ENCODE results near the gene DNAJC16. TPM values are rescaled to one million over a fixed set of nuclear protein-coding genes. Genes with fewer than 3 reads are reported as not detected.

Gene DNAJC16
- total and polyA plus RNA-seq, 7 donors, result 1.2 to 20.5 (median 11.4) TPM

DNA sequence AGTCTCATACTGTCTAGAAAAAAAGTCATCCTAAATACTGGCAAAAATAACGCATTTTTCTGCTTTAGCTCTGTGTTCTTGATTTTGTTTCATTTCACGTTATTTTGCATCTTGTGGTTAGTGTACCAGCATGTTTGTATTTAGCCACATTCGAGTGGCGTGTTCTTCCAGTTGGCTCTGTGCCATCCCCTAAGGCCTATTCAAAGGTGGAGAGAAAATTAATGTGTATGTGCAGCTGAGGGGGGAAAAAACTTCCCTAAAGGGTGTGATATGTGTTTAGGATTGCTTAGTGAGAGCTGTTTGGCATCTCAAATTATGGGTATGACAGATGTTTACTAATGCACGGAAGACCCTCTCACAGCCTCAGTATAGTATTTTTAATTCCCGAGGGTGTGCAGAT is 12.1 kb downstream of the DNAJC16 start:
- no peak for DNase-seq
- no peak overlapping the region for H3K4me3 ChIP-seq
- H3K36me3 ChIP-seq, result peaks cover 11 to 86% (median 33%) of the 10 kb centered on the region in 4 donors
- intact Hi-C loops (cut with DNase I), result no loop called here
- TF ChIP-seq, protein P1, sequence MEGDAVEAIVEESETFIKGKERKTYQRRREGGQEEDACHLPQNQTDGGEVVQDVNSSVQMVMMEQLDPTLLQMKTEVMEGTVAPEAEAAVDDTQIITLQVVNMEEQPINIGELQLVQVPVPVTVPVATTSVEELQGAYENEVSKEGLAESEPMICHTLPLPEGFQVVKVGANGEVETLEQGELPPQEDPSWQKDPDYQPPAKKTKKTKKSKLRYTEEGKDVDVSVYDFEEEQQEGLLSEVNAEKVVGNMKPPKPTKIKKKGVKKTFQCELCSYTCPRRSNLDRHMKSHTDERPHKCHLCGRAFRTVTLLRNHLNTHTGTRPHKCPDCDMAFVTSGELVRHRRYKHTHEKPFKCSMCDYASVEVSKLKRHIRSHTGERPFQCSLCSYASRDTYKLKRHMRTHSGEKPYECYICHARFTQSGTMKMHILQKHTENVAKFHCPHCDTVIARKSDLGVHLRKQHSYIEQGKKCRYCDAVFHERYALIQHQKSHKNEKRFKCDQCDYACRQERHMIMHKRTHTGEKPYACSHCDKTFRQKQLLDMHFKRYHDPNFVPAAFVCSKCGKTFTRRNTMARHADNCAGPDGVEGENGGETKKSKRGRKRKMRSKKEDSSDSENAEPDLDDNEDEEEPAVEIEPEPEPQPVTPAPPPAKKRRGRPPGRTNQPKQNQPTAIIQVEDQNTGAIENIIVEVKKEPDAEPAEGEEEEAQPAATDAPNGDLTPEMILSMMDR (IDR thresholded peaks at IDR 0.05), result no peak
- no peak for TF ChIP-seq POLR2A (IDR thresholded peaks at IDR 0.05)
- no peaks in the 10 kb centered on the region for H3K27me3 ChIP-seq
- no peaks in the 10 kb centered on the region for H3K9me3 ChIP-seq
- 73 to 89% methylated on average over 6 of the region's 6 CpGs for WGBS, 2 donors
- H3K4me1 ChIP-seq, result no peaks in the 10 kb centered on the region
- no peak overlapping the region for H3K27ac ChIP-seq

DNA sequence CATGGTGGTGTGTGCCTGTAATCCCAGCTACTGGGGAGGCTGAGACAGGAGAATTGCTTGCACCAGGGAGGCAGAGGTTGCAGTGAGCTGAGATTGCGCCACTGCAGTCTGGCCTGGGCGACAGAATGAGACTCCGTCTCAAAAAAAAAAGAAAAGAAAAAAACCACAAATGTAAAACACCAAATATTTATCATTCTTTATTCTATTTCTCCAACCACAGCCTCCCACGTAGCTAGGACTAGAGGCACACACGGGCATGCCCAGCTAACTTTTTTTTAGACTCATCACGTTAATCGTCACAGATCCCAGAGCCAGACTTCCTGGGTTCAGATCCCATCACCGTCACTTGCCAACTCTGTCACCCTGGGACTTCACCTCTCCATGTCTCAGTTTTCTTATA is 13.5 kb downstream of the DNAJC16 start:
- Histone ChIP-seq H3K9me3 (no peaks in the 10 kb centered on the region), H3K27me3 (no peaks in the 10 kb centered on the region), H3K27ac (no peak overlapping the region), H3K4me3 (no peak overlapping the region), H3K36me3 (peaks cover 11 to 87% (median 34%) of the 10 kb centered on the region in 4 donors), H3K4me1 (no peaks in the 10 kb centered on the region)
- TF ChIP-seq, protein P1 (IDR thresholded peaks at IDR 0.05), result no peak
- no peak for TF ChIP-seq POLR2AphosphoS5 (IDR thresholded peaks at IDR 0.05)
- TF ChIP-seq EP300 (IDR thresholded peaks at IDR 0.05), result no peak
- TF ChIP-seq POLR2A (IDR thresholded peaks at IDR 0.05), result no peak
- WGBS, 2 donors, result 92 to 93% methylated on average over 8 of the region's 8 CpGs
- DNase-seq, result no peak
- intact Hi-C loops (cut with DNase I), result no loop called here

DNA sequence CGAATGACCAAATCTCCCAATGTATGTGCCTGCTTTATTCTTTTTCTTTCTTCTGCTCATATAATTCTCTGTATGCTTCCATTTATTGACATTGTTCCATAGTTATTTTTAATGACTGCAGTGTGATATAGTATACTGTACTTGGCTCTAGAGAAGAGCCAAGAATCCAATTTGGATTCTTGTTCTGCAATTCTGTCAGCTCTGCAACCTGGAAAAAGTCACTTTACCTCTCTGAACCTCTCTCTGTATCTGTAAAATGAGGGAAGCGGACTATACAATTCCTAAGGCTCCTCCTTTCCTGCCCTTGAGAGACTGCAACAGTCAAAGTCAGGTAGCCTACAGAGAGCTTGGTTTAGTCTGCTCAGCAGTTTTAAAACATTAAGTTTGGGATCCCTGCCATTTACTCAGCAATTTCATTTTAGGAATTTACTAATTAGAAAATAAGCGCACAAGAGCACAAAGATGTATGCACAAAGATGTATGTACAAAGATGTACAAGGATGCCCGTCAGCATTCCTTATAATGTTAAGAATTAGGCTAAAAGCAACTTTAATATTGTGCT is 14.7 kb downstream of the DNAJC16 start:
- peaks cover 11 to 89% (median 41%) of the 10 kb centered on the region in 4 donors for H3K36me3 ChIP-seq
- TF ChIP-seq POLR2AphosphoS5 (IDR thresholded peaks at IDR 0.05) (no peak), POLR2A (IDR thresholded peaks at IDR 0.05) (no peak), EP300 (IDR thresholded peaks at IDR 0.05) (no peak)
- TF ChIP-seq, protein P1 (IDR thresholded peaks at IDR 0.05), result no peak
- H3K4me3 ChIP-seq, result no peak overlapping the region
- H3K27ac ChIP-seq, result no peak overlapping the region
- 72 to 98% methylated on average over 4 of the region's 4 CpGs for WGBS, 2 donors
- intact Hi-C loops (cut with DNase I), result no loop called here
- H3K4me1 ChIP-seq, result no peaks in the 10 kb centered on the region
- no peak for DNase-seq
- no peaks in the 10 kb centered on the region for H3K27me3 ChIP-seq
- H3K9me3 ChIP-seq, result no peaks in the 10 kb centered on the region

DNA sequence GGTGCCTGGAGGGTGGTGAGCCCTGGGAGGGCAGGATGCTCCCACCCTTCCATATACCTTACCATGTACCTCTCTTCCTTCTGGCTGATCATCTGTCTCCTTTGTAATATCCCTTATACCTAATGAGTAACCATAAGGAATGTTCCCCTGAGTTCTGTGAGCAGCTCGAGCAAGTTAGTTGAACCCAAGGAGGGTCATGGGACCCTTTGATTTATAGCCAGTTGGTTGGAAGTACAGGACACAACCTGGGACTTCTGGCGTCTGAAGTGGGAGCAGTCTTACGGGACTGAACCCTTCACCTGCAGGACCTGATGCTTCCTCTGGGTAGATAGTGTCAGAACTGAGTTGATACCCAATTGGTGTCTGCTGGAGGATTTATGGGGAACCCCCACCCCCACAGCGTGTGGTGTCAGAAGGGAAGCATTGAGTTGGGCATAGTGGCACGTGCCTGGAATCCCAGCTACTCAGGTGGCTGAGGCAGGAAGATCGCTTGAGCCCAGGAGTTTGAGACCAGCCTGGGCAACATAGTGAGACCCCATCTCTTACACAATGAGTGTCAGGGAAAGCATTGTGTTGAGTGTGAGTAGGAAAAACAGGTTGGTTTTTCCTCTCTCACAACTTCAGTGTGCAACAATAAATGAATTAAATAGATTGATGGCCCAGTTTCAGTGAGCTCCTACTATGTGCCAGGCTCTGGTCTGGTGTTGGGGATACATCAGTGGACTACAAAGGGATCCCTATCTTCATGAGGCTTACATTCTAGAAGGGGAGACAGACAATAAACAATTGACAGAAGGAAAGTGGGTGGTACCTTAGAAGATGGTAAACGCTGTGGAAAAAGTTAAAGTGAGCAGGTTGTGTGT is 16.0 kb downstream of the DNAJC16 start:
- TF ChIP-seq EP300 (IDR thresholded peaks at IDR 0.05) (no peak), POLR2A (IDR thresholded peaks at IDR 0.05) (no peak), POLR2AphosphoS5 (IDR thresholded peaks at IDR 0.05) (no peak)
- TF ChIP-seq, protein P1 (IDR thresholded peaks at IDR 0.05), result no peak

More for the DNA sequence above, 16.0 kb downstream of the DNAJC16 start:
- H3K4me3 ChIP-seq, result no peak overlapping the region
- WGBS, 2 donors, result 82 to 95% methylated on average over 7 of the region's 7 CpGs
- peaks cover 12 to 89% (median 39%) of the 10 kb centered on the region in 4 donors for H3K36me3 ChIP-seq
- no peaks in the 10 kb centered on the region for H3K4me1 ChIP-seq
- H3K27me3 ChIP-seq, result no peaks in the 10 kb centered on the region
- intact Hi-C loops (cut with DNase I), result no loop called here
- no peaks in the 10 kb centered on the region for H3K9me3 ChIP-seq
- H3K27ac ChIP-seq, result no peak overlapping the region
- no peak for DNase-seq

Data from sigmoid colon (tissue), 7 donors.